GM23248 (cell line): ENCODE data around the gene ACTG1.

Experiments used
- EZH2 ChIP-seq: fragments of 200-600 bp; sonication (generic); IDR thresholded peaks from 2 replicates; pipeline ENCODE4 v1.6.1; 2018; ENCODE audit warnings: antibody characterized with exemption, mild to moderate bottlenecking; ENCODE audit not compliant: insufficient read depth, poor library complexity, severe bottlenecking
- EZH2phosphoT487 ChIP-seq: fragments of 200-600 bp; sonication (generic); IDR thresholded peaks from 2 replicates; pipeline ENCODE4 v1.6.1; 2018; ENCODE audit warnings: antibody characterized with exemption, moderate library complexity, mild to moderate bottlenecking, low read depth; ENCODE audit not compliant: insufficient read depth

DNA sequence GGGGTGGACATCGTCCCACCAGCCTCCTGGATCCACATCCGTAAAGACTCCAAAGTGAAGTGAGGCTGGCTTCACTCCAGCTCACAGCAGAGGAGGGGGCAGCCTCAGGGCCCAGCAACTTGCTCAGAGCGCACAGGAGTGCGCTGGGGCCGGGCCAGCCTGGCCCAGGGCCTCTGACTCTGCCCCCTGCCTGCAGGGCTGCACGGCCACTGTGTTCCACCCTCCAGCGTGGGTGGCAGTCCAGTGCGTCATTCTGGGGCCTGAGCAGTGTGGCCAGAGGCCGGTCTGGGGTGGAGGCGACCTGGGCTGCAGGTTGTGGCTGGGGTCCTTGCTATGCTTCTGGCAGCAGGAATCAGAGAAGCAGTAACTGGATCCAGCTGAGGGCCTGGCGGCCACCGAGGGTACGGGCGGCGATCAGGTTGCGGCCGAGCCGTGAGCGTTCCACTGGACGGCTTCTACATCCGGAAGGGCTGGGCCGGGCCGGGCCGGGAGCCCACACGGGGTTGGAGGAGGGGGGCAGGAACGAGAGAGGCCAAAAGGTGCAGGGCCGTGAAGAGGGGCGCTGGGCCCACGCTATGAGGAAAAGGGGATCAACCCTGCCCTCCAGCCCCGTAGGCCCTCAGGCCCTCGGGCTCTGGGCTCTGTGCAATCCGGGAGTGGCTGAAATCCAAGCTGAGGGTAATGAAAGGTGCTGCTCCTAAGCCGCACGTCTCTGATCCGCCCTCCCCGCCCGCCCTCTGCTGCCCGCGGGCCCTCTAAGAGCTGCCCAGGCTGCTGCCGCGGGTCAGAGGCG, 15.2 kb upstream of the ACTG1 start, which contains the start of gene FSCN2:
- TF ChIP-seq EZH2 (no peak), EZH2phosphoT487 (no peak)
